ENCODE results near the gene DOK6.

DOK6 gene

GRCh38 chr18:69580107-69580506 is 179.4 kb downstream of the DOK6 start:
- H3K9ac ChIP-seq (ENCODE audit: low read length in 2 of 2) = no peak overlapping the region
- H3K27ac ChIP-seq (ENCODE audit: low read length) = no peak overlapping the region
- no peaks in the 10 kb centered on the region for H3K36me3 ChIP-seq (ENCODE audit: control insufficient read depth in 2 of 2, insufficient read depth in 2 of 2, low read length in 2 of 2)
- no peak overlapping the region for H3K4me3 ChIP-seq (ENCODE audit: low read length in 2 of 2)
- H3K9me3 ChIP-seq (ENCODE audit: control insufficient read depth in 2 of 2, low read length in 2 of 2) = no peaks in the 10 kb centered on the region
- H3K4me1 ChIP-seq (ENCODE audit: control insufficient read depth, insufficient read depth, low read length) = no peaks in the 10 kb centered on the region
- no peaks in the 10 kb centered on the region for H3K27me3 ChIP-seq (ENCODE audit: control insufficient read depth in 1 of 2, insufficient read depth in 2 of 2, low read length in 2 of 2)

DNA sequence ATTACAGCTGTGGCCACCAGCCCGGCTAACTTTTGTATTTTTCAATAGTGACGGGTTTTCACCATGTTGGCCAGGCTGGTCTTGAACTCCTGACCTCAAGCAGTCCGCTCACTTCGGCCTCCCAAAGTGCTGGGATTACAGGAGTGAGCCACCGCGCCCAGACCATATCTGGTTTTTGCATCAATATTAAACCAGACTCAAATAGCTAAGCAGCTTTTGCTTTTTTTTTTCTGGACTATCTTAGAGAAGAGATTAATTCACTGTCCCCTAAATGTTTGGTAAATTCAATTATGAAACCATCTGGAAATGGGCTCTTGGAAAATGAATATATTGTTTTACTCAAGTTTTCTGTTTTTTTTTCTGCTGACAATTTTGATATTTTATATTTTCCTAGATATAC is 183.7 kb downstream of the DOK6 start:
- no peaks in the 10 kb centered on the region for H3K36me3 ChIP-seq (ENCODE audit: control insufficient read depth in 2 of 2, insufficient read depth in 2 of 2, low read length in 2 of 2)
- H3K4me1 ChIP-seq (ENCODE audit: control insufficient read depth, insufficient read depth, low read length) = no peaks in the 10 kb centered on the region
- no peaks in the 10 kb centered on the region for H3K27me3 ChIP-seq (ENCODE audit: control insufficient read depth in 1 of 2, insufficient read depth in 2 of 2, low read length in 2 of 2)

DNA sequence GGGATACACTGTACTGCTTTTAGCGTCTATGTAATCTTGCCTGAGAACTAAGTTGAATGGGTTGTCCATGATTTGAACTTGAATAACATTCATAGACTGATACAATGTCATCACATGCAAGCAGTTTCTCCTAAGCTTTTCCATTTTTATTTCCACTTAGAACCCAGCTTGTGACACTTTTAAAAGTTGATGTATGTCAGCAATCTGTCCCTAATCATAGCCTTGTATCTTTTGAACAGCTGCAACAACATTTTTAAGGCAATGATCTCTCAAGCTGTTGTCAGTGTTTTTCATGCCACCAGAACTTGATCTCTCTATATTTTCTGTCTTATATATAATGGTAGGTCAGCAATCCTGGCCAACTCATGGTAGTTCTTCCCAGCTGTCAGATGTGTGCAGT is 185.0 kb downstream of the DOK6 start:
- H3K27me3 ChIP-seq (ENCODE audit: control insufficient read depth in 1 of 2, insufficient read depth in 2 of 2, low read length in 2 of 2) = no peaks in the 10 kb centered on the region
- H3K36me3 ChIP-seq (ENCODE audit: control insufficient read depth in 2 of 2, insufficient read depth in 2 of 2, low read length in 2 of 2) = no peaks in the 10 kb centered on the region
- H3K9me3 ChIP-seq (ENCODE audit: control insufficient read depth in 2 of 2, low read length in 2 of 2) = no peaks in the 10 kb centered on the region
- H3K4me3 ChIP-seq (ENCODE audit: low read length in 2 of 2) = no peak overlapping the region
- no peak overlapping the region for H3K9ac ChIP-seq (ENCODE audit: low read length in 2 of 2)
- H3K27ac ChIP-seq (ENCODE audit: low read length) = no peak overlapping the region
- H3K4me1 ChIP-seq (ENCODE audit: control insufficient read depth, insufficient read depth, low read length) = no peaks in the 10 kb centered on the region

More for the DNA sequence above, 183.7 kb downstream of the DOK6 start:
- Histone ChIP-seq H3K27ac (ENCODE audit: low read length) (no peak overlapping the region), H3K4me3 (ENCODE audit: low read length in 2 of 2) (no peak overlapping the region), H3K9ac (ENCODE audit: low read length in 2 of 2) (no peak overlapping the region), H3K9me3 (ENCODE audit: control insufficient read depth in 2 of 2, low read length in 2 of 2) (no peaks in the 10 kb centered on the region)

DNA sequence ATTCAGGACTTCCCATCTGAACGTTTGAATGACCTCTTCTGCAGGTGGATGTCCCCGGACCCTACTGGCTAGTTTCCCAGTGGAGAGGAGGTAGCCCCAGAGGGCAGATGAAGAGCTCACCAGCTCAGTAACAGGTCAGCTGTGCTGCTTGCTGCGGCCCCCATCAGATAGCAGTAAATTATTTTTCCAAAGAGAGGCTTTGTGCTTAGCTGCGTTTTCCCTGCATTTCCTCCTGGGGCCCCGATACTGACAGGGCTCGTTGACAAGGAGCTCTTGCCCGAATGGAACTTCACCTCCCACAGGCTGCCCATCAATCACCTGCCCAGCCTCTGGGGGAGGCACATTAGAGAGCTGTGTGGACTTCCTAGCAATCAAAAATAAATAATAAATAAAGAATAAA is 185.8 kb downstream of the DOK6 start:
- Histone ChIP-seq H3K4me3 (ENCODE audit: low read length in 2 of 2) (no peak overlapping the region), H3K27me3 (ENCODE audit: control insufficient read depth in 1 of 2, insufficient read depth in 2 of 2, low read length in 2 of 2) (no peaks in the 10 kb centered on the region), H3K27ac (ENCODE audit: low read length) (no peak overlapping the region), H3K36me3 (ENCODE audit: control insufficient read depth in 2 of 2, insufficient read depth in 2 of 2, low read length in 2 of 2) (no peaks in the 10 kb centered on the region), H3K9ac (ENCODE audit: low read length in 2 of 2) (no peak overlapping the region), H3K9me3 (ENCODE audit: control insufficient read depth in 2 of 2, low read length in 2 of 2) (no peaks in the 10 kb centered on the region), H3K4me1 (ENCODE audit: control insufficient read depth, insufficient read depth, low read length) (no peaks in the 10 kb centered on the region)

GRCh38 chr18:69588301-69588700 is 187.6 kb downstream of the DOK6 start:
- H3K9ac ChIP-seq (ENCODE audit: low read length in 2 of 2) = no peak overlapping the region
- no peak overlapping the region for H3K27ac ChIP-seq (ENCODE audit: low read length)
- no peaks in the 10 kb centered on the region for H3K36me3 ChIP-seq (ENCODE audit: control insufficient read depth in 2 of 2, insufficient read depth in 2 of 2, low read length in 2 of 2)
- no peaks in the 10 kb centered on the region for H3K27me3 ChIP-seq (ENCODE audit: control insufficient read depth in 1 of 2, insufficient read depth in 2 of 2, low read length in 2 of 2)
- H3K4me1 ChIP-seq (ENCODE audit: control insufficient read depth, insufficient read depth, low read length) = no peaks in the 10 kb centered on the region
- no peaks in the 10 kb centered on the region for H3K9me3 ChIP-seq (ENCODE audit: control insufficient read depth in 2 of 2, low read length in 2 of 2)
- no peak overlapping the region for H3K4me3 ChIP-seq (ENCODE audit: low read length in 2 of 2)

DNA sequence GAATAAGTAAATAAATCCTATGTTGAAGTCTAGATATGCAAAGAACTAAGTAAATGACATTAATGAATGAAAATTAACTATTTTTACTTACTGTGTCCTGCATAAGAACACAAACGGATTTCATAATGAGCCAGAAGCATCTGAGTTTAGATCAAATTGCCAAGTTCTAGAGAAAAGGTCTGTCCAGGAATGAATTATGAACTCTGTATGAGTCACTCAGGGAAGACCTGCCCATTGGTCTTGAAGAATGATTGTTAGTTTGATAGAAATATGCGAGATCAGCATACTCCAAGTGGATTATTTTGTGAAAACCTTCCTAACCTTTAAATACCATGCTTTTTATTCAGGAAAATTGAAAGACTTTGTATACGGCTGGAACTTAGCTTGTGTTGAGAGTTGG is 189.5 kb downstream of the DOK6 start:
- Histone ChIP-seq H3K27me3 (ENCODE audit: control insufficient read depth in 1 of 2, insufficient read depth in 2 of 2, low read length in 2 of 2) (no peaks in the 10 kb centered on the region), H3K27ac (ENCODE audit: low read length) (no peak overlapping the region), H3K4me3 (ENCODE audit: low read length in 2 of 2) (no peak overlapping the region), H3K4me1 (ENCODE audit: control insufficient read depth, insufficient read depth, low read length) (no peaks in the 10 kb centered on the region), H3K36me3 (ENCODE audit: control insufficient read depth in 2 of 2, insufficient read depth in 2 of 2, low read length in 2 of 2) (no peaks in the 10 kb centered on the region), H3K9me3 (ENCODE audit: control insufficient read depth in 2 of 2, low read length in 2 of 2) (no peaks in the 10 kb centered on the region), H3K9ac (ENCODE audit: low read length in 2 of 2) (no peak overlapping the region)

DNA sequence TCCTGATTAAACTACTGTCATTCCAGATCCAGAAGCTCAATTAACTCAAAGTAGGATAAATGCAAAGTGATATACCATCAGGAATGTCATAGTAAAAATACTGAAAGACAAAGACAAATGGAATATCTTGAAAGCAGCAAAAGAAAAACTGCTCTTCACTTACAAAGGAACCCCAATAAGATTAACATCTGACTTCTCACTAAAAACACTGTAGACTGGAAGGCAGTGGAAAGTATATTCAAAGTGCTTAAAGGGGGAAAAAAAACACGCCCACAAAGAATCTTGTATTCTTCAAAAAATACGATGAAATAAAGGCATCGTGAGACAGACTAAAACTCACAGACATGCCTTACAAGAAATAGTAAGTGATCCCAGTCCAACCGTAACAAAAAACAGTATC is 195.7 kb downstream of the DOK6 start:
- Histone ChIP-seq H3K36me3 (ENCODE audit: control insufficient read depth in 2 of 2, insufficient read depth in 2 of 2, low read length in 2 of 2) (no peaks in the 10 kb centered on the region), H3K9ac (ENCODE audit: low read length in 2 of 2) (no peak overlapping the region), H3K27ac (ENCODE audit: low read length) (no peak overlapping the region), H3K4me1 (ENCODE audit: control insufficient read depth, insufficient read depth, low read length) (no peaks in the 10 kb centered on the region), H3K9me3 (ENCODE audit: control insufficient read depth in 2 of 2, low read length in 2 of 2) (no peaks in the 10 kb centered on the region), H3K27me3 (ENCODE audit: control insufficient read depth in 1 of 2, insufficient read depth in 2 of 2, low read length in 2 of 2) (no peaks in the 10 kb centered on the region), H3K4me3 (ENCODE audit: low read length in 2 of 2) (no peak overlapping the region)

GRCh38 chr18:69597561-69597960 is 196.9 kb downstream of the DOK6 start:
- Histone ChIP-seq H3K4me3 (ENCODE audit: low read length in 2 of 2) (no peak overlapping the region), H3K9ac (ENCODE audit: low read length in 2 of 2) (no peak overlapping the region), H3K36me3 (ENCODE audit: control insufficient read depth in 2 of 2, insufficient read depth in 2 of 2, low read length in 2 of 2) (no peaks in the 10 kb centered on the region), H3K9me3 (ENCODE audit: control insufficient read depth in 2 of 2, low read length in 2 of 2) (no peaks in the 10 kb centered on the region), H3K27me3 (ENCODE audit: control insufficient read depth in 1 of 2, insufficient read depth in 2 of 2, low read length in 2 of 2) (no peaks in the 10 kb centered on the region), H3K27ac (ENCODE audit: low read length) (no peak overlapping the region), H3K4me1 (ENCODE audit: control insufficient read depth, insufficient read depth, low read length) (no peaks in the 10 kb centered on the region)

- H3K9me3 ChIP-seq (ENCODE audit: control insufficient read depth in 2 of 2, low read length in 2 of 2) = no peaks in the 10 kb centered on the region
- no peak overlapping the region for H3K27ac ChIP-seq (ENCODE audit: low read length)
- H3K4me3 ChIP-seq (ENCODE audit: low read length in 2 of 2) = no peak overlapping the region
- no peak overlapping the region for H3K9ac ChIP-seq (ENCODE audit: low read length in 2 of 2)
- no peaks in the 10 kb centered on the region for H3K36me3 ChIP-seq (ENCODE audit: control insufficient read depth in 2 of 2, insufficient read depth in 2 of 2, low read length in 2 of 2)
- H3K27me3 ChIP-seq (ENCODE audit: control insufficient read depth in 1 of 2, insufficient read depth in 2 of 2, low read length in 2 of 2) = no peaks in the 10 kb centered on the region
- no peaks in the 10 kb centered on the region for H3K4me1 ChIP-seq (ENCODE audit: control insufficient read depth, insufficient read depth, low read length)
Measured at GRCh38 chr18:69599377-69599776, 198.7 kb downstream of the DOK6 start.

DNA sequence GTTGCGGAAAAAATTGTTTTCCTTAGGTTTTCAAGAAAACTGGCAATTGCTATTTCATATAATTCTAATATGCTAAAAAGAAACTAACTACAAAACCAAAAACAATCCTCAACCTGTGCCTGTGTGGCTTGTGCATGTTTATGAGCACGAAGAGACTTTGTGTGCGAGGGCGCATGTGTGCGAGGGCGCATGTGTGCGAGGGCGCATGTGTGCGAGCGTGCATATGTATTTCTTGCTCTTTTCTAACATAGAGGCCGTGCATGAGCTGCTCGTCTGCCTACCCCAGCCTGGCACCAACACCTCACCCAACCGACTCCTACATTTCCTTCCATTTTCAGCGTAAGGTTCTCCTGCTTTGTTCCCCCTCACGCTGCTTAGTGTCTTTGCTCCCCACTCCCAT is 211.6 kb downstream of the DOK6 start:
- Histone ChIP-seq H3K9ac (ENCODE audit: low read length in 2 of 2) (no peak overlapping the region), H3K36me3 (ENCODE audit: control insufficient read depth in 2 of 2, insufficient read depth in 2 of 2, low read length in 2 of 2) (no peaks in the 10 kb centered on the region), H3K4me1 (ENCODE audit: control insufficient read depth, insufficient read depth, low read length) (no peaks in the 10 kb centered on the region), H3K4me3 (ENCODE audit: low read length in 2 of 2) (no peak overlapping the region), H3K27me3 (ENCODE audit: control insufficient read depth in 1 of 2, insufficient read depth in 2 of 2, low read length in 2 of 2) (no peaks in the 10 kb centered on the region), H3K27ac (ENCODE audit: low read length) (no peak overlapping the region), H3K9me3 (ENCODE audit: control insufficient read depth in 2 of 2, low read length in 2 of 2) (no peaks in the 10 kb centered on the region)

GRCh38 chr18:69616114-69616513 is 215.4 kb downstream of the DOK6 start:
- no peaks in the 10 kb centered on the region for H3K4me1 ChIP-seq (ENCODE audit: control insufficient read depth, insufficient read depth, low read length)
- no peaks in the 10 kb centered on the region for H3K27me3 ChIP-seq (ENCODE audit: control insufficient read depth in 1 of 2, insufficient read depth in 2 of 2, low read length in 2 of 2)
- H3K36me3 ChIP-seq (ENCODE audit: control insufficient read depth in 2 of 2, insufficient read depth in 2 of 2, low read length in 2 of 2) = no peaks in the 10 kb centered on the region
- no peak overlapping the region for H3K9ac ChIP-seq (ENCODE audit: low read length in 2 of 2)
- H3K4me3 ChIP-seq (ENCODE audit: low read length in 2 of 2) = no peak overlapping the region
- no peak overlapping the region for H3K27ac ChIP-seq (ENCODE audit: low read length)
- H3K9me3 ChIP-seq (ENCODE audit: control insufficient read depth in 2 of 2, low read length in 2 of 2) = no peaks in the 10 kb centered on the region

- Histone ChIP-seq H3K9ac (ENCODE audit: low read length in 2 of 2) (no peak overlapping the region), H3K27me3 (ENCODE audit: control insufficient read depth in 1 of 2, insufficient read depth in 2 of 2, low read length in 2 of 2) (no peaks in the 10 kb centered on the region), H3K36me3 (ENCODE audit: control insufficient read depth in 2 of 2, insufficient read depth in 2 of 2, low read length in 2 of 2) (no peaks in the 10 kb centered on the region), H3K27ac (ENCODE audit: low read length) (no peak overlapping the region), H3K4me1 (ENCODE audit: control insufficient read depth, insufficient read depth, low read length) (no peaks in the 10 kb centered on the region), H3K9me3 (ENCODE audit: control insufficient read depth in 2 of 2, low read length in 2 of 2) (no peaks in the 10 kb centered on the region), H3K4me3 (ENCODE audit: low read length in 2 of 2) (no peak overlapping the region)
Measured at GRCh38 chr18:69617408-69617807, 216.7 kb downstream of the DOK6 start.

Data from stomach smooth muscle (tissue), 2 donors.